Loucy (cell line): ENCODE measurements around the gene CEP135.

Experiments used
- CTCF ChIP-seq: fragments of 200-600 bp; sonication (generic); conservative IDR thresholded peaks from 2 replicates; pipeline ENCODE4 v1.5.1; 2014; ENCODE audit warnings: mild to moderate bottlenecking, antibody characterized with exemption, low read length
- EZH2phosphoT487 ChIP-seq: fragments of 200-600 bp; IDR thresholded peaks from 2 replicates; pipeline ENCODE4 v1.6.1; 2018; ENCODE audit warnings: antibody characterized with exemption, mild to moderate bottlenecking, moderate library complexity, borderline replicate concordance

- TF ChIP-seq CTCF (no peak), EZH2phosphoT487 (no peak)
These were observed 15.3 kb downstream of the CEP135 start for GRCh38 chr4:55964046-55964445.
